CD14-positive monocyte (primary cell): Measurements from ENCODE around the gene BMP7. TPM values are rescaled to one million over a fixed set of nuclear protein-coding genes. Genes with fewer than 3 reads are reported as not detected.
A peak's percentile ranks its signal among the peaks of the same experiment; 100 is the strongest.

Source experiments
- DNase-seq, 3 donors: peaks; one replicate each; pipeline ENCODE4 v3.0.0-alpha.2; 2011 to 2022
- H2AFZ ChIP-seq: 2 replicates; pipeline ENCODE4 v1.6.0; 2012; ENCODE audit warnings: mild to moderate bottlenecking, low read depth, low read length, inconsistent platforms; ENCODE audit not compliant: insufficient read depth, poor library complexity, severe bottlenecking
- H3K27ac ChIP-seq, 2 donors: 1 replicate in 1 of 2; 2 replicates in 1 of 2; pipeline ENCODE4 v1.5.1; 2012 to 2013; ENCODE audit warnings: low read length in 2 of 2, control low read depth in 1 of 2, inconsistent platforms in 1 of 2, low read depth in 1 of 2, mild to moderate bottlenecking in 1 of 2
- H3K27me3 ChIP-seq, 2 donors: one replicate each; pipeline versions ENCODE4 v1.6.0 to v1.6.1; 2011 to 2013; ENCODE audit warnings: low read length in 2 of 2; ENCODE audit not compliant: control insufficient read depth in 2 of 2, insufficient read depth in 2 of 2
- H3K36me3 ChIP-seq, 2 donors: replicated peaks in 1 of 2; 1 replicate in 1 of 2; 2 replicates in 1 of 2; pipeline versions ENCODE4 v1.5.1 to v1.6.1; 2012 to 2013; ENCODE audit warnings: low read length in 2 of 2, control low read depth in 1 of 2, inconsistent platforms in 1 of 2, mild to moderate bottlenecking in 1 of 2; ENCODE audit not compliant: insufficient read depth in 2 of 2, control insufficient read depth in 1 of 2
- H3K4me1 ChIP-seq, 2 donors: 1 replicate in 1 of 2; 2 replicates in 1 of 2; pipeline versions ENCODE4 v1.5.1 to v1.6.1; 2012 to 2013; ENCODE audit warnings: low read length in 2 of 2, control low read depth in 1 of 2, inconsistent platforms in 1 of 2, mild to moderate bottlenecking in 1 of 2, moderate library complexity in 1 of 2; ENCODE audit not compliant: insufficient read depth in 2 of 2, control insufficient read depth in 1 of 2
- H3K4me2 ChIP-seq: replicated peaks from 2 replicates; pipeline ENCODE3; 2012; ENCODE audit warnings: low read length, moderate library complexity, mild to moderate bottlenecking; ENCODE audit not compliant: poor library complexity, severe bottlenecking; ENCODE audit errors: extremely low read depth
- H3K4me3 ChIP-seq, 3 experiments: fragments of 200-600 bp in 1 of 3; sonication (generic) in 1 of 3; replicated peaks in 1 of 3; 1 replicate in 2 of 3; 2 replicates in 1 of 3; pipeline ENCODE4 v1.5.1; 2011 to 2013; ENCODE audit warnings: low read length in 3 of 3, mild to moderate bottlenecking in 3 of 3, control low read depth in 2 of 3, low read depth in 2 of 3, inconsistent platforms in 1 of 3, moderate library complexity in 1 of 3
- H3K79me2 ChIP-seq: 2 replicates; pipeline ENCODE4 v1.6.0; 2012; ENCODE audit warnings: mild to moderate bottlenecking, control low read depth, inconsistent platforms, low read length, moderate library complexity; ENCODE audit not compliant: insufficient read depth
- H3K9ac ChIP-seq: 2 replicates; pipeline ENCODE4 v1.6.0; 2017; ENCODE audit warnings: low read length, mild to moderate bottlenecking; ENCODE audit not compliant: insufficient read depth, poor library complexity, severe bottlenecking
- H3K9me3 ChIP-seq, 2 donors: replicated peaks in 1 of 2; 1 replicate in 1 of 2; 2 replicates in 1 of 2; pipeline versions ENCODE4 v1.5.1 to v1.6.1; 2012 to 2013; ENCODE audit warnings: low read length in 2 of 2, control low read depth in 1 of 2; ENCODE audit not compliant: control insufficient read depth in 1 of 2, insufficient read depth in 1 of 2
- H4K20me1 ChIP-seq: 2 replicates; pipeline ENCODE4 v1.6.0; 2012; ENCODE audit warnings: mild to moderate bottlenecking, low read length, control low read depth, moderate library complexity; ENCODE audit not compliant: insufficient read depth
- H3K27ac Mint-ChIP-seq, 7 donors: one replicate each; pipeline ENCODE4 v1.8.0; 2020; ENCODE audit warnings: mild to moderate bottlenecking in 7 of 7, mixed read lengths in 7 of 7, moderate library complexity in 6 of 7, inconsistent platforms in 2 of 7
- H3K27me3 Mint-ChIP-seq, 3 donors: one replicate each; pipeline ENCODE4 v1.8.0; 2021 to 2022; ENCODE audit warnings: low read depth in 3 of 3, mild to moderate bottlenecking in 3 of 3, mixed read lengths in 3 of 3, moderate library complexity in 3 of 3, inconsistent platforms in 1 of 3
- H3K36me3 Mint-ChIP-seq, 2 donors: one replicate each; pipeline ENCODE4 v1.8.0; 2020; ENCODE audit warnings: mixed read lengths in 2 of 2, inconsistent platforms in 1 of 2, mild to moderate bottlenecking in 1 of 2
- H3K4me1 Mint-ChIP-seq: one replicate; pipeline ENCODE4 v1.8.0; 2020; ENCODE audit warnings: mild to moderate bottlenecking, mixed read lengths
- H3K4me3 Mint-ChIP-seq, 2 donors: one replicate each; pipeline ENCODE4 v1.8.0; 2020; ENCODE audit warnings: mild to moderate bottlenecking in 2 of 2, mixed read lengths in 2 of 2, moderate library complexity in 1 of 2
- H3K9me3 Mint-ChIP-seq, 7 donors: one replicate each; pipeline ENCODE4 v1.8.0; 2020 to 2022; ENCODE audit warnings: mixed read lengths in 7 of 7, mild to moderate bottlenecking in 6 of 7, moderate library complexity in 6 of 7, inconsistent platforms in 2 of 7
- CTCF ChIP-seq: fragments of 200-600 bp; IDR thresholded peaks from one replicate; pipeline ENCODE4 v1.8.0; 2022; ENCODE audit warnings: antibody characterized with exemption, mild to moderate bottlenecking
- WGBS: methylation state at CpG from one replicate; pipeline ENCODE4 v1.1.5; 2013; ENCODE audit warnings: missing lambda C conversion rate; ENCODE audit not compliant: insufficient coverage; 5-methylcytosine and 5-hydroxymethylcytosine counted together
- intact Hi-C, 2 donors: fragments of 100-400 bp; cut with micrococcal nuclease; formaldehyde crosslinking; loops; one replicate each; pipeline versions ENCODE4 v1.15.0 to v1.15.1; 2023
- polyA plus RNA-seq, 3 donors: library from polyadenylated mRNA; depleted of rRNA in 1 of 3; unstranded in 2 of 3; stranded (reverse) in 1 of 3; fragments of 300-500 nt in 2 of 3; fragments of >200 nt in 1 of 3; fragmentation: Illumina TruSeq in 2 of 3; gene quantifications; 1 replicate in 2 of 3; 2 replicates in 1 of 3; pipeline ENCODE4 v1.2.3, GENCODE V29; 2012 to 2021

BMP7 gene
- polyA plus RNA-seq, 3 donors: not detected

- Histone ChIP-seq H3K4me1 (no peaks in the 10 kb centered on the region), H3K9me3 (no peaks in the 10 kb centered on the region), H2AFZ (no peak overlapping the region), H3K9ac (no peak overlapping the region), H3K27ac (no peak overlapping the region), H3K4me3 (no peak overlapping the region), H3K79me2 (no peaks in the 10 kb centered on the region), H3K36me3 (no peaks in the 10 kb centered on the region), H3K4me2 (no peak overlapping the region), H4K20me1 (no peaks in the 10 kb centered on the region), H3K27me3 (no peaks in the 10 kb centered on the region)
- Mint-ChIP-seq H3K27me3 (peaks cover 6 to 9% (median 7%) of the 10 kb centered on the region in 3 donors), H3K4me3 (no peak overlapping the region), H3K27ac (no peak overlapping the region), H3K9me3 (peaks cover 0 to 10% (median 0%) of the 10 kb centered on the region in 7 donors), H3K4me1 (no peaks in the 10 kb centered on the region), H3K36me3 (no peaks in the 10 kb centered on the region)
- intact Hi-C loops: no loop called here
- no peak for TF ChIP-seq CTCF
- no peak for DNase-seq
- 79% methylated on average over 7 of the region's 8 CpGs for WGBS
These were observed 99.2 kb downstream of the BMP7 start for GRCh38 chr20:57167292-57167655.

- Histone ChIP-seq H3K27me3 (no peaks in the 10 kb centered on the region), H3K79me2 (no peaks in the 10 kb centered on the region), H4K20me1 (no peaks in the 10 kb centered on the region), H3K36me3 (no peaks in the 10 kb centered on the region), H3K9me3 (no peaks in the 10 kb centered on the region), H3K4me2 (no peak overlapping the region), H2AFZ (no peak overlapping the region), H3K9ac (no peak overlapping the region), H3K4me3 (no peak overlapping the region), H3K27ac (no peak overlapping the region), H3K4me1 (no peaks in the 10 kb centered on the region)
- DNase-seq: no peak
- intact Hi-C loops: no loop called here
- Mint-ChIP-seq H3K36me3 (no peaks in the 10 kb centered on the region), H3K27me3 (peaks cover 6 to 9% (median 7%) of the 10 kb centered on the region in 3 donors), H3K4me3 (no peak overlapping the region), H3K27ac (peak overlapping the region in 1 of 7 donors; percentile 73), H3K4me1 (no peaks in the 10 kb centered on the region), H3K9me3 (peaks cover 0 to 10% (median 0%) of the 10 kb centered on the region in 7 donors)
- 87% methylated on average over 18 of the region's 18 CpGs for WGBS
- TF ChIP-seq CTCF: no peak
These were observed 99.7 kb downstream of the BMP7 start for GRCh38 chr20:57166568-57167291.
